Suprapubic skin (tissue), 4 donors: ENCODE results near the gene MAG. TPM values are rescaled to one million over a fixed set of nuclear protein-coding genes. Genes with fewer than 3 reads are reported as not detected.

Experiments used
- DNase-seq, 2 donors: peaks; one replicate each; pipeline ENCODE4 v3.0.0-alpha.2; 2019; ENCODE audit warnings: low spot score in 2 of 2
- H3K27ac ChIP-seq: fragments of 200-600 bp; sonication (generic); one replicate; pipeline ENCODE4 v1.5.1; 2019
- H3K27me3 ChIP-seq: fragments of 200-600 bp; sonication (generic); one replicate; pipeline ENCODE4 v1.5.1; 2019
- H3K36me3 ChIP-seq: fragments of 200-600 bp; sonication (generic); one replicate; pipeline ENCODE4 v1.5.1; 2019
- H3K4me1 ChIP-seq: fragments of 200-600 bp; sonication (generic); one replicate; pipeline ENCODE4 v1.5.1; 2019
- H3K4me3 ChIP-seq: fragments of 200-600 bp; sonication (generic); one replicate; pipeline ENCODE4 v1.5.1; 2019; ENCODE audit warnings: mild to moderate bottlenecking
- H3K9me3 ChIP-seq: fragments of 200-600 bp; sonication (generic); one replicate; pipeline ENCODE4 v1.5.1; 2019
- EP300 ChIP-seq: sonication (generic); formaldehyde crosslinking; IDR thresholded peaks from one replicate; pipeline ENCODE4 v1.6.1; 2017; ENCODE audit warnings: antibody characterized with exemption
- POLR2A ChIP-seq, 2 donors: fragments of 450-650 bp; IDR thresholded peaks; one replicate each; pipeline ENCODE4 v1.6.1; 2017; ENCODE audit warnings: antibody characterized with exemption in 2 of 2, mild to moderate bottlenecking in 2 of 2, moderate library complexity in 2 of 2
- POLR2AphosphoS5 ChIP-seq, 3 donors: sonication (generic); formaldehyde crosslinking; IDR thresholded peaks; one replicate each; pipeline ENCODE4 v1.6.1; 2017; ENCODE audit warnings: antibody characterized with exemption in 3 of 3
- WGBS: methylation state at CpG from one replicate; pipeline ENCODE4 v1.1.5; 2018; 5-methylcytosine and 5-hydroxymethylcytosine counted together
- total RNA-seq, 4 donors: library from RNA; depleted of rRNA; stranded (reverse); fragments of >200 nt; gene quantifications; one replicate each; pipeline ENCODE4 v1.1.0, GENCODE V29; 2016
- TF ChIP-seq, protein P1 (sequence below), 2 donors: fragments of 200-600 bp in 1 of 2; fragments of 450-650 bp in 1 of 2; sonication (generic) in 1 of 2; IDR thresholded peaks; one replicate each; pipeline ENCODE4 v1.5.1; 2016 to 2019; ENCODE audit warnings: antibody characterized with exemption in 2 of 2, mild to moderate bottlenecking in 1 of 2, moderate library complexity in 1 of 2

The MAG gene
- total RNA-seq, 4 donors from 2014 or later: not detected

DNA sequence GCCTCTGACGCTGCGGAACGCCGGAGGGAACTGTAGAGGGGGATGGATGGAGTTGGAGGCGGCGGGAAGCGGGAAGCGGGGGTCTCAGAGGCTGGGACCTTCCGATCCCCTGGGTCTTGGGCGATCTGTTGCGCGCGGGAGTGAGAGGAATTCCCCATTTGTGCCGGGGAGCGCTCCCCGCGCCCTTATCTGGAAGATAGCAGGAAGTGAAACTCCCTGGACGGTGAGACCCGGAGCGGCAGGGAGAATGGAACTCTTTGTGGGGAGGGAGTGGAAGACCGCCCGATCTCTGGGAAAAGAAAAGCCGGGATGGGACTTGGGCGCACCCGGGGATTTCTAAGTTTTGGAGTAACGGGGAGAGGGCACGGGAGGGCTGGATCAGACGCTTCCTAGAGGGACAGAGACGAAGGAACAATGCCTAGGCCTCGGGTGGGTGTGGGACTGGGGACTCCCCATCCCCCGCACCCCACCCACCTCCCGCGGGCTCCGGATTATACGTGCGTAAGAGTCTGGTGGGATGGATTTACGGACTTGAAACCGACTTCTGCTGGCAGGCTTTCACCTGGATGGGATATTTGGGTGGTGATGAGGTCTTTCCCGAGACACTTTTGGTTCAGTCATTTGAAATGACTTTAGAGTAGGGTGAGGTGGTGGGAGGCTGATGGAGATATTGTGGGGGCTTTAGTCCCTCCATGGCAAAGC lies 42.7 kb upstream of the MAG start:
- TF ChIP-seq POLR2AphosphoS5 (IDR thresholded peaks at IDR 0.05) (no peak), EP300 (no peak), POLR2A (IDR thresholded peaks at IDR 0.05) (no peak)
- TF ChIP-seq, protein P1, sequence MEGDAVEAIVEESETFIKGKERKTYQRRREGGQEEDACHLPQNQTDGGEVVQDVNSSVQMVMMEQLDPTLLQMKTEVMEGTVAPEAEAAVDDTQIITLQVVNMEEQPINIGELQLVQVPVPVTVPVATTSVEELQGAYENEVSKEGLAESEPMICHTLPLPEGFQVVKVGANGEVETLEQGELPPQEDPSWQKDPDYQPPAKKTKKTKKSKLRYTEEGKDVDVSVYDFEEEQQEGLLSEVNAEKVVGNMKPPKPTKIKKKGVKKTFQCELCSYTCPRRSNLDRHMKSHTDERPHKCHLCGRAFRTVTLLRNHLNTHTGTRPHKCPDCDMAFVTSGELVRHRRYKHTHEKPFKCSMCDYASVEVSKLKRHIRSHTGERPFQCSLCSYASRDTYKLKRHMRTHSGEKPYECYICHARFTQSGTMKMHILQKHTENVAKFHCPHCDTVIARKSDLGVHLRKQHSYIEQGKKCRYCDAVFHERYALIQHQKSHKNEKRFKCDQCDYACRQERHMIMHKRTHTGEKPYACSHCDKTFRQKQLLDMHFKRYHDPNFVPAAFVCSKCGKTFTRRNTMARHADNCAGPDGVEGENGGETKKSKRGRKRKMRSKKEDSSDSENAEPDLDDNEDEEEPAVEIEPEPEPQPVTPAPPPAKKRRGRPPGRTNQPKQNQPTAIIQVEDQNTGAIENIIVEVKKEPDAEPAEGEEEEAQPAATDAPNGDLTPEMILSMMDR (IDR thresholded peaks at IDR 0.05): no peak
- Histone ChIP-seq H3K27me3 (peaks cover 20% of the 10 kb centered on the region), H3K4me3 (peak overlapping the region; percentile 70), H3K27ac (peak overlapping the region; percentile 95), H3K9me3 (no peaks in the 10 kb centered on the region), H3K4me1 (peaks cover 28% of the 10 kb centered on the region), H3K36me3 (peaks cover 11% of the 10 kb centered on the region)
- WGBS: 16% methylated on average over 23 of the region's 39 CpGs
- DNase-seq: peak in 1 of 2 donors; percentile 76

DNA sequence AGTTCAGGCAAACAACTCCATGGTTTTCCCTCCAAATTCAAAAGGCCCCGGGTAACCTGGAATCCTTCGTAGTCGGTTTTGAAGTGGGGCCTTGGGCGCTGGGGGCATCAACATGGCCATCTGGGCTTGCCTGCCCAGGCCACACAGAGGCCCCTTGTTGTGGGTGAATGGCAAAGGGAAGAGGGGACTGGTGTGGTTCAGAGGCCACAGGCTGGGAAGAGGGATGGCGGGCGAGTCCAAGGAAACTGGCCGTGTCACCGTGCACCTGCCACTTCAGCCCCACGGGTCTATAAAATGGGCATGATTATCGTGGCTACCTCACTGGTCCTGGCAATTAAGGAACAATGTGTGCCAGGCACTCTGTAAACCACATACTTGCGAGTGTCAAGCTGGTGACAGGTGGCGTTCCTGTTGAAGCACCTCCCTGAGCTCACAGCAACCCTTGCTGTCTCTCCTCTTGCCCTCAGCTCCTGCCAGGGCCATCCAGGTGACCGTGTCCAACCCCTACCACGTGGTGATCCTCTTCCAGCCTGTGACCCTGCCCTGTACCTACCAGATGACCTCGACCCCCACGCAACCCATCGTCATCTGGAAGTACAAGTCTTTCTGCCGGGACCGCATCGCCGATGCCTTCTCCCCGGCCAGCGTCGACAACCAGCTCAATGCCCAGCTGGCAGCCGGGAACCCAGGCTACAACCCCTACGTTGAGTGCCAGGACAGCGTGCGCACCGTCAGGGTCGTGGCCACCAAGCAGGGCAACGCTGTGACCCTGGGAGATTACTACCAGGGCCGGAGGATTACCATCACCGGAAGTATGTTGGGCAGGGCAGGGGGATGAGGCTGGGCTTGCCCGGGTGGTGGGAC lies 41.9 kb upstream of the MAG start:
- 85% methylated on average over 34 of the region's 34 CpGs for WGBS
- H3K27ac ChIP-seq: no peak overlapping the region
- H3K27me3 ChIP-seq: peaks cover 20% of the 10 kb centered on the region
- peaks cover 18% of the 10 kb centered on the region for H3K36me3 ChIP-seq
- TF ChIP-seq EP300: no peak
- no peak for TF ChIP-seq POLR2A (IDR thresholded peaks at IDR 0.05)
- TF ChIP-seq POLR2AphosphoS5 (IDR thresholded peaks at IDR 0.05): no peak
- TF ChIP-seq, protein P1 (IDR thresholded peaks at IDR 0.05): no peak
- peaks cover 28% of the 10 kb centered on the region for H3K4me1 ChIP-seq
- peak in 1 of 2 donors; percentile 78 for DNase-seq
- H3K4me3 ChIP-seq: peak overlapping the region; percentile 70
- no peaks in the 10 kb centered on the region for H3K9me3 ChIP-seq

DNA sequence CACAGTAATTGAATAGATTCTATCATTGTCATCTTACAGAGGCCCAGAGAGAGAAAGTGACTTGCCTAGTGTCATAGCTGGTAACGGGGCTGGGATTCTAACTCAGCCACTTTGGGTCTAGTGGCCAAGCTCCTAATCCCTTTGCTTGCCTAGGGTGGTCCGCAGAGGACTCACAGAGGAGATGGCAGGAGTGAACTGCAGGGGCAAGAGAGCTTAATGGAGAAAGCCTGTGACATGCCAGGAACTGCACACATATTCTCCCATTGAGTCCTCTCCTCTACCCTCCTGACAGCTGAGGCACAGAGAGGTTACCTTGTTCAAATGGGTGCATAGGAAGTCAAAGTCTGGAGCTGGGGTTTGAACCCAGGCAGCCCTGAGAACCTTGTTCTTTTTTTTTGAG lies 40.5 kb upstream of the MAG start:
- WGBS: 86% methylated on average over 2 of the region's 2 CpGs
- peaks cover 20% of the 10 kb centered on the region for H3K27me3 ChIP-seq
- peak in 1 of 2 donors; percentile 31 for DNase-seq

DNA sequence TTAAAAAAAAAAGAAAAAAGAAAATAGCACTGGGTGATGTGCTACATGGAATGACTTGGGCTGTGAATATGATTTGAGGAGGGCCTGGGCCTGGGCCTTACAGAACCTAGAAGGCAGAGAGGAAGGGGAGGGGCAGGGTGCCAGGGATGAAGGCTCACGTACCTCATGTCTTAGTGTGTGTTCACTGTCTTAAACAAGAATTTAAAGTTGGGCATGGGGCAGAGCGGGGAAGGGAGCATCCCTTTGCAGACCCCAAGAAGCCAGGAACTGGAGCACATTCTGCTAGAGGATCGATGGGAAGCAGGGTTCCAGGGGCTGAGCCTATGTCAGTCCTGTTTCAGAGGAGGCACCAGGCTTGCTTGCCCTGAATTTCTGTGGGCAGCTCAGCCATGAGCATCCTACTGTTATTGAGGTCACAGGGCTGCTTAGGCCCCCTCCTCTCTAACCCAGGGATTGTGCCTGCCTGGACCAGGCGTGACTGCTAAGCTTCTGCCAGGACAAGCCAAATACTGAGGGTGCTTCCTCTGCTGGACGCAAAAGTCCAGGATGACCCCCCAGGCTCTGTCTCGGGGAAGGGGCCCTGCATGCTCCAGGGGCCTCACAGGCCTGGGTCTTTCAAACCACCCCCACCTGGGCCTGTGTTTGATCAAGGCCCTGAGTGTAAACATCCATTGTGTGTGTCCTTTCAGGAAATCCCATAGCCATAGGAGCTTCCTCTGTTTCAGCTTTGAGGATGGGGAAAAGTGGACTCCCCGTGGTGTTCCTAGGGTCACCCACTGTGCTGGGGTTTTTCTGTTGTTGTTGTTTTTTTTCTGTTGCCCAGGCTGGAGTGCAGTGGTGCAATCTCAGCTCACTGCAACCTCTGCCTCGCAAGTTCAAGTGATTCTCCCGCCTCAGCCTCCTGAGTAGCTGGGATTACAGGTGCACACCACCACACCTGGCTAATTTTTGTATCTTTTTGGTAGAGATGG lies 38.4 kb upstream of the MAG start:
- peak in 1 of 2 donors; percentile 58 for DNase-seq
- H3K36me3 ChIP-seq: peaks cover 20% of the 10 kb centered on the region
- WGBS: 92% methylated on average over 9 of the region's 9 CpGs
- H3K27ac ChIP-seq: no peak overlapping the region
- H3K4me3 ChIP-seq: no peak overlapping the region
- H3K4me1 ChIP-seq: peaks cover 17% of the 10 kb centered on the region
- peaks cover 13% of the 10 kb centered on the region for H3K27me3 ChIP-seq
- no peaks in the 10 kb centered on the region for H3K9me3 ChIP-seq
- no peak for TF ChIP-seq POLR2AphosphoS5 (IDR thresholded peaks at IDR 0.05)
- TF ChIP-seq, protein P1 (IDR thresholded peaks at IDR 0.05): no peak
- TF ChIP-seq POLR2A (IDR thresholded peaks at IDR 0.05): no peak
- TF ChIP-seq EP300: no peak

More for the DNA sequence above, 40.5 kb upstream of the MAG start:
- H3K4me1 ChIP-seq: peaks cover 28% of the 10 kb centered on the region
- peaks cover 20% of the 10 kb centered on the region for H3K36me3 ChIP-seq
- TF ChIP-seq EP300: no peak
- TF ChIP-seq, protein P1 (IDR thresholded peaks at IDR 0.05): no peak
- no peaks in the 10 kb centered on the region for H3K9me3 ChIP-seq
- H3K27ac ChIP-seq: no peak overlapping the region
- no peak overlapping the region for H3K4me3 ChIP-seq
